MM.1S (cell line): Measurements from ENCODE around the gene TMEM45A.

Experiments
- DNase-seq: peaks from one replicate; pipeline ENCODE4 v3.0.0-alpha.2; 2015
- H2AFZ ChIP-seq: fragments of 300-600 bp; sonication (generic); 2 replicates; pipeline ENCODE4 v1.6.0; 2016; ENCODE audit warnings: antibody characterized with exemption, low read length
- H3F3A ChIP-seq: fragments of 300-600 bp; sonication (generic); 2 replicates; pipeline ENCODE4 v1.6.1; 2016; ENCODE audit warnings: mild to moderate bottlenecking, antibody characterized with exemption, low read length, moderate library complexity, mixed read lengths; ENCODE audit not compliant: insufficient read depth
- H3K27ac ChIP-seq: fragments of 300-600 bp; sonication (generic); 2 replicates; pipeline ENCODE4 v1.5.1; 2016; ENCODE audit warnings: mild to moderate bottlenecking, low read length
- H3K27me3 ChIP-seq: fragments of 300-600 bp; sonication (generic); replicated peaks from 2 replicates; pipeline ENCODE4 v1.6.0; 2016; ENCODE audit warnings: low read length; ENCODE audit not compliant: insufficient read depth
- H3K36me3 ChIP-seq: fragments of 300-600 bp; sonication (generic); replicated peaks from 2 replicates; pipeline ENCODE4 v1.6.1; 2016; ENCODE audit warnings: mild to moderate bottlenecking, low read length, mixed read lengths; ENCODE audit not compliant: insufficient read depth
- H3K4me1 ChIP-seq: fragments of 300-600 bp; sonication (generic); 2 replicates; pipeline ENCODE4 v1.6.1; 2016; ENCODE audit warnings: low read length, mixed read lengths
- H3K4me2 ChIP-seq: fragments of 300-600 bp; sonication (generic); 2 replicates; pipeline ENCODE4 v1.6.0; 2016; ENCODE audit warnings: low read depth, low read length
- H3K4me3 ChIP-seq: fragments of 300-600 bp; sonication (generic); 2 replicates; pipeline ENCODE4 v1.5.1; 2016; ENCODE audit warnings: low read length, mixed read lengths
- H3K79me2 ChIP-seq: fragments of 300-600 bp; sonication (generic); 2 replicates; pipeline ENCODE4 v1.6.1; 2016; ENCODE audit warnings: mixed run types, low read length, mixed read lengths
- H3K9ac ChIP-seq: fragments of 300-600 bp; sonication (generic); 2 replicates; pipeline ENCODE4 v1.6.1; 2016; ENCODE audit warnings: low read length, mixed read lengths
- H3K9me2 ChIP-seq: fragments of 300-600 bp; sonication (generic); replicated peaks from 2 replicates; pipeline ENCODE4 v1.6.1; 2016; ENCODE audit warnings: mild to moderate bottlenecking, low read length, mixed read lengths; ENCODE audit not compliant: insufficient read depth
- H3K9me3 ChIP-seq: fragments of 300-600 bp; sonication (generic); replicated peaks from 2 replicates; pipeline ENCODE4 v1.6.1; 2016; ENCODE audit warnings: mild to moderate bottlenecking, low read length, mixed read lengths; ENCODE audit not compliant: insufficient read depth
- H4K20me1 ChIP-seq: fragments of 300-600 bp; sonication (generic); 2 replicates; pipeline ENCODE4 v1.6.1; 2016; ENCODE audit warnings: mild to moderate bottlenecking, low read length, moderate library complexity, mixed read lengths; ENCODE audit not compliant: insufficient read depth
- EZH2 ChIP-seq: fragments of 300-600 bp; sonication (generic); optimal IDR thresholded peaks from 2 replicates; pipeline ENCODE3; 2017; ENCODE audit warnings: low read depth, mild to moderate bottlenecking, antibody characterized with exemption, low read length, mixed read lengths
- EZH2phosphoT487 ChIP-seq: fragments of 300-600 bp; sonication (generic); IDR thresholded peaks from 2 replicates; pipeline ENCODE4 v1.6.1; 2018; ENCODE audit warnings: antibody characterized with exemption, low read length
- TF ChIP-seq, protein P1 (sequence below): fragments of 300-600 bp; sonication (generic); IDR thresholded peaks from 2 replicates; pipeline ENCODE4 v1.5.1; 2016; ENCODE audit warnings: antibody characterized with exemption, low read length, mixed read lengths

TMEM45A gene

DNA sequence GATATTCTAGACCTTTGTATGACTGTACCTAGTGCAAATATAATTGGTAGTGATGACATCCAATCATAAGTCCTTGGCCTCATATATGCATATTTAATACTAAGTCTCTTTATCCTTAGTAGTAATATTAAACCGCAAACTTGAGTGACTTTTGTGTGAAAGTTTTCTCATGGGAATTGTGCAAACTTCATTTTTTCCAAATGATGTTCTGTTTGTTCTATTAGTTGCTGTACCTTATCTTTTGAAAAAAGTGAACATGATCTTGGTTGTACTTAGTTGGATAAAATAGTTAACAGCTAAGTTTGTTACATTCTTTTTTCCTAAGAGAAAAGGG, 43.2 kb downstream of the TMEM45A start:
- Histone ChIP-seq H3K27me3 (no peaks in the 10 kb centered on the region), H2AFZ (no peak overlapping the region), H3K9me3 (no peaks in the 10 kb centered on the region), H3K27ac (no peak overlapping the region), H3K36me3 (no peaks in the 10 kb centered on the region), H3K79me2 (no peaks in the 10 kb centered on the region), H3K4me1 (peaks cover 5% of the 10 kb centered on the region), H3K9ac (no peak overlapping the region), H3F3A (peaks cover 11% of the 10 kb centered on the region; the same call in 1 of the 2 replicates), H3K4me3 (no peak overlapping the region), H4K20me1 (no peaks in the 10 kb centered on the region), H3K9me2 (no peaks in the 10 kb centered on the region), H3K4me2 (no peak overlapping the region)
- DNase-seq: no peak
- TF ChIP-seq, protein P1, sequence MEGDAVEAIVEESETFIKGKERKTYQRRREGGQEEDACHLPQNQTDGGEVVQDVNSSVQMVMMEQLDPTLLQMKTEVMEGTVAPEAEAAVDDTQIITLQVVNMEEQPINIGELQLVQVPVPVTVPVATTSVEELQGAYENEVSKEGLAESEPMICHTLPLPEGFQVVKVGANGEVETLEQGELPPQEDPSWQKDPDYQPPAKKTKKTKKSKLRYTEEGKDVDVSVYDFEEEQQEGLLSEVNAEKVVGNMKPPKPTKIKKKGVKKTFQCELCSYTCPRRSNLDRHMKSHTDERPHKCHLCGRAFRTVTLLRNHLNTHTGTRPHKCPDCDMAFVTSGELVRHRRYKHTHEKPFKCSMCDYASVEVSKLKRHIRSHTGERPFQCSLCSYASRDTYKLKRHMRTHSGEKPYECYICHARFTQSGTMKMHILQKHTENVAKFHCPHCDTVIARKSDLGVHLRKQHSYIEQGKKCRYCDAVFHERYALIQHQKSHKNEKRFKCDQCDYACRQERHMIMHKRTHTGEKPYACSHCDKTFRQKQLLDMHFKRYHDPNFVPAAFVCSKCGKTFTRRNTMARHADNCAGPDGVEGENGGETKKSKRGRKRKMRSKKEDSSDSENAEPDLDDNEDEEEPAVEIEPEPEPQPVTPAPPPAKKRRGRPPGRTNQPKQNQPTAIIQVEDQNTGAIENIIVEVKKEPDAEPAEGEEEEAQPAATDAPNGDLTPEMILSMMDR: no peak
- TF ChIP-seq EZH2phosphoT487 (no peak), EZH2 (no peak)

DNA sequence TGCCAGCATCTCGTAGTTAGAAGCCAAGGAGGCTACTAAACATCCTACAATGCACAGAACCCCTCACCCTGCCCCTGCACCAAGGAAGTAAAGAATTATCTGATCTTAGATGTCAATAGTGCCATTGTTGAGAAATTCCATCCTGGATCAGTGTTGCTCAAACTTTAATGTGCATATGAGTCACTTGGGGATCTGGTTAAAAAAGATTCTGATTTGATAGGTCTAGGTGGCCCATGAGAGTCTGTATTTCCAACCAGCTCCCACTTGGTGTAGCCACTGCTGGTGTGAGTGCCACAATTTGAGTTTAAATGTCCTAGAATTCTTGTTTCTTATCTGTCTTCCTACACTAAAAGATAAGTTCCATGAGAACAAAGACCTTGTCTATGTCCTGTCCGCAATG, 43.7 kb downstream of the TMEM45A start:
- H3K36me3 ChIP-seq: no peaks in the 10 kb centered on the region
- H3K9me2 ChIP-seq: no peaks in the 10 kb centered on the region
- peaks cover 5% of the 10 kb centered on the region for H3K4me1 ChIP-seq
- H3K27me3 ChIP-seq: no peaks in the 10 kb centered on the region
- TF ChIP-seq, protein P1: no peak
- TF ChIP-seq EZH2phosphoT487 (no peak), EZH2 (no peak)
- no peak overlapping the region for H3K9ac ChIP-seq
- no peak overlapping the region for H3K27ac ChIP-seq
- H3K79me2 ChIP-seq: no peaks in the 10 kb centered on the region
- H3K4me2 ChIP-seq: no peak overlapping the region
- no peaks in the 10 kb centered on the region for H4K20me1 ChIP-seq
- H2AFZ ChIP-seq: no peak overlapping the region
- no peaks in the 10 kb centered on the region for H3K9me3 ChIP-seq
- H3K4me3 ChIP-seq: no peak overlapping the region
- no peak for DNase-seq
- peaks cover 11% of the 10 kb centered on the region; the same call in 1 of the 2 replicates for H3F3A ChIP-seq

GRCh38 chr3:100537646-100538338, 45.4 kb downstream of the TMEM45A start:
- H3K4me2 ChIP-seq: peak overlapping the region; percentile 46
- H3K4me1 ChIP-seq: peaks cover 5% of the 10 kb centered on the region
- no peaks in the 10 kb centered on the region for H4K20me1 ChIP-seq
- peak; percentile 80 for DNase-seq
- no peaks in the 10 kb centered on the region for H3K79me2 ChIP-seq
- H2AFZ ChIP-seq: peak overlapping the region; percentile 42
- H3K9me2 ChIP-seq: no peaks in the 10 kb centered on the region
- H3F3A ChIP-seq: peaks cover 11% of the 10 kb centered on the region; the same call in 1 of the 2 replicates
- H3K27ac ChIP-seq: peak overlapping the region; percentile 41; the same call in 1 of the 2 replicates
- no peaks in the 10 kb centered on the region for H3K36me3 ChIP-seq
- TF ChIP-seq EZH2phosphoT487 (no peak), EZH2 (no peak)
- TF ChIP-seq, protein P1: no peak
- no peak overlapping the region for H3K9ac ChIP-seq
- no peaks in the 10 kb centered on the region for H3K27me3 ChIP-seq
- peak overlapping the region; percentile 46 for H3K4me3 ChIP-seq
- H3K9me3 ChIP-seq: no peaks in the 10 kb centered on the region
